ENCODE measurements around the gene AGMAT. TPM values are rescaled to one million over a fixed set of nuclear protein-coding genes. Genes with fewer than 3 reads are reported as not detected.

Gene AGMAT
- total and polyA plus RNA-seq, 2 of the 13 experiments (the other 11 are each of a cell fraction or from before 2014, with no cell fraction given), result 59.1 to 174 TPM

- TF ChIP-seq ZC3H13 (CRISPR knock-in tag; IDR thresholded peaks at IDR 0.05) (no peak), HMGXB4 (CRISPR knock-in tag; IDR thresholded peaks at IDR 0.05; ENCODE audit: borderline replicate concordance in 1 of 2, low read depth in 1 of 2) (0 out of 4 replicates have a peak, but pooled peaks of 1 of the 2 experiments have one; percentile 58), GLI4 (CRISPR knock-in tag; IDR thresholded peaks at IDR 0.05; ENCODE audit: borderline replicate concordance) (peak; percentile 44; the same call in 1 of the 2 replicates), MIER2 (CRISPR knock-in tag; IDR thresholded peaks at IDR 0.05) (no peak), KMT2A (CRISPR knock-in tag; IDR thresholded peaks at IDR 0.05) (0 out of 2 replicates have a peak, but pooled peaks have one; percentile 37), ZBTB3 (CRISPR knock-in tag; IDR thresholded peaks at IDR 0.05; ENCODE audit: borderline replicate concordance, low read depth) (no peak), EP300 (IDR thresholded peaks at IDR 0.05; ENCODE audit: low read depth in 2 of 2, low read length in 2 of 2) (peak; percentile 32 to 40; a peak in 1 of 4 replicates), EP300 (CRISPR knock-in tag; IDR thresholded peaks at IDR 0.05; ENCODE audit: borderline replicate concordance) (no peak), CERS6 (CRISPR knock-in tag; IDR thresholded peaks at IDR 0.05) (no peak), ZNF276 (CRISPR knock-in tag; IDR thresholded peaks at IDR 0.05; ENCODE audit: low read depth) (no peak; the same call in 1 of the 2 replicates), SNAPC2 (CRISPR knock-in tag; IDR thresholded peaks at IDR 0.05) (peak; percentile 59; the same call in 1 of the 2 replicates), JDP2 (CRISPR knock-in tag; IDR thresholded peaks at IDR 0.05; ENCODE audit: borderline replicate concordance) (no peak), ZNF17 (CRISPR knock-in tag; IDR thresholded peaks at IDR 0.05) (no peak), ZXDC (CRISPR knock-in tag; IDR thresholded peaks at IDR 0.05) (no peak), MIXL1 (CRISPR knock-in tag; IDR thresholded peaks at IDR 0.05) (no peak), ZNF441 (CRISPR knock-in tag; IDR thresholded peaks at IDR 0.05; ENCODE audit: borderline replicate concordance) (peak; percentile 78)
Measured at GRCh38 chr1:15617173-15618076, 32.6 kb upstream of the AGMAT start, which contains the start of gene DDI2 (continued).
